ENCODE data around the gene RPS6KA5. TPM values are rescaled to one million over a fixed set of nuclear protein-coding genes. Genes with fewer than 3 reads are reported as not detected.
A peak's percentile ranks its signal among the peaks of the same experiment; 100 is the strongest.
"Not testable (repeated sequence)": the region's sequence is repeated elsewhere in the genome, so short reads cannot be mapped to it uniquely, and the experiment has no call there.

Gene RPS6KA5
- total RNA-seq, 1 donor from 2014 or later, result 14.6 TPM

DNA sequence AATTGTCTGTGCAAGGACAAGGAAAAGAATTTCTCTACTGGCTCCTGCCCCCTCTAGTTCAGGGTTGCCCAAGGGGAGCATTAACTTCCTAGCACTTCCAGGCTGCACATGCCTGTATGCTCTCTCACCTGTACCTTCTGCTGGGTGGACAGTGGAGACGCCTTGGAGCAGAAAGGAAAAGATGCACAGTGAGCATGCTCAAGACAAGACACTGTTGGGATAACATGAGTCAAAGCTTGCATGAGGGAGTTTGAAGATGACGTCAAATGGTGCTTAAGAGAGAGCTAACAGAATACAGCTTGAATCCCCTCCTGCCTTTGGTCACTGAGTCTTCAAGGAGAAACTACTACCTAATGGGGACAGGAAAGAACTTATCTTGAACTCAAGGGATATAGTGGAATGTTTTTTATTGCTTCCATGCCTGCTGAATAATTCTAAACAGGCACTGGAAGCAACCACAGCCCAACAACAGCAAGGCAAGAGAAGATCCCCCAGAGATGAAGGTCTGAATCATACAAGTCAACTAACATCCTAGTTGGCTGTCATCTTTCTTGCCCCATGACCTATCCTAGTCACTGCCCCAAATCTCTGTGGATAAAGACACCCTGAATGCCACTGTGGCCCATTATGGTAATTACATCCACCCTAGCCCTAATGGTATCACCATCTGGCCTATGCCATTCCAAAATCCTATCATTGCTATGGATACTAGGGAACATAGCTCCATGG lies 23.5 kb downstream of the RPS6KA5 start:
- ATAC-seq (ENCODE audit: poor library complexity) (no peak), DNase-seq (no peak)
- intact Hi-C loops (cut with DNase I), result no loop called here

DNA sequence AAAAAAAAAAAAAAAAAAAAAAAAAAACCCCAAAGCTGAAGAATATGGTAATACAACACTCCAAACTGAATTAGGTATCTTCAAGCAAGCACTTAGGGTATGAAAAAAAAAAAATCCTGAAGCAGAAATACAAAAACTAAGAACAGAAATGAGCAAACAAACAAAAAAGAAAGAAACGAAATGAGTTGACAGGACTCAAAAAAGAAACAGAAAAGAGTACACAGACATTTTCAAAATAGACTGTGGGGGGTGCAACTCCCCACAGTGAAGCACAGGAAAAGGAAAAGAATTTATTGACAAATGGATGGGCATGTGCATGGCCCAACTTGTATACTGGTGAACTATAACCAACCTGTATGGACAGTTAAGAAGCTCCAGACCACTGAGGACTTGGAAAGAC lies 24.6 kb downstream of the RPS6KA5 start:
- ATAC-seq (ENCODE audit: poor library complexity) (no peak), DNase-seq (no peak)
- intact Hi-C loops (cut with DNase I), result no loop called here

DNA sequence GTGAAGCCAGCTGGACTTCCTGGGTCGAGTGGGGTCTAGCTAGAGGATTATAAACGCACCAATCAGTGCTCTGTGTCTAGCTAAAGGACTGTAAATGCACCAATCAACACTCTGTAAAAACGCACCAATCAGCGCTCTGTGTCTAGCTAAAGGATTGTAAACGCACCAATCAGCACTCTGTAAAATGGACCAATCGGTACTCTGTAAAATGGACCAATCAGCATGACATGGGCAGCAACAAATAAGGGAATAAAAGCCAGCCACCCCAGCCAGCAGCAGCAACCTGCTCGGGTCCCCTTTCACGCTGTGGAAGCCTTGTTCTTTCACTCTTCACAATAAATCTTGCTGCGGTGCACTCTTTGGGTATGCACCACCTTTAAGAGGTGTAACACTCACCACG lies 26.1 kb downstream of the RPS6KA5 start:
- ATAC-seq (ENCODE audit: poor library complexity); intact Hi-C loops (cut with DNase I); DNase-seq: not testable (repeated sequence)

- intact Hi-C loops (cut with DNase I), result no loop called here
- no peak for ATAC-seq (ENCODE audit: poor library complexity)
Measured at GRCh38 chr14:91032248-91032647, 28.2 kb downstream of the RPS6KA5 start.

GRCh38 chr14:91031666-91032065 lies 28.8 kb downstream of the RPS6KA5 start:
- intact Hi-C loops (cut with DNase I), result no loop called here
- DNase-seq (no peak), ATAC-seq (ENCODE audit: poor library complexity) (no peak)

More at GRCh38 chr14:91032248-91032647, 28.2 kb downstream of the RPS6KA5 start:
- DNase-seq, result no peak

DNA sequence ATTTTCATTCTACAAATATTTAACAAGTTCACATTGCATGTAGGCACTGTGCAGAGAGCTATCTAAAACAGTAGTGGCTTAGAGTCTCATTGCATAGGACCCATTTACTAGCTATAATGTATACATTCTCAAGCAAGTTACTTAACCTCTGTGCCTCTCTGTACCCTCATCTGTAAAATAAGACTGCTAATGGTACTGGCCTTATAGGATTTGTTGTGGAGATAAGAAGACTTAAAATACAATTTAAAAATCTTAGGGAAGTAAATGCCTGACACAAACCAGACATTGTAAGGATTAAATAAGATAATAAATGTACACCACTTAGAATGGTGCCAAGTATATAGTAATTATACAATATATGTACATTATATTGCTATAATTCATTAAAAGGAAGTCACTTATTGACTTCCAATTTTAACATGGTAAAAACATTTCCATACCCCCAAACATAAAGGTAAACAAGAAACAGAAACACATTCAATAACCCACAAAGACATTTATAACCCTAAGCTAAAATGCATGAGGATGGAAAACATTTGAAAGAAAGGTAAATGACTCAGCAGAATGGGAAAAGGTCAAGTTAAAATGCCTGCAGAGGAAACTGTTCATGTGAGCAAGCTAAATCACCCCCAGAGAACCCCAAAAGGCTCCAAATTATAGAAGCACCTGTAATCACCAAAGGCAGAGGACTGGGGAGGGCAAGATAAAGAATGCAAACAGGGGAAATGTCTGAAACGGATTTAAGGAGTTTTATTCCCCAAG lies 30.8 kb downstream of the RPS6KA5 start:
- intact Hi-C loops (cut with DNase I), result no loop called here
- no peak for ATAC-seq (ENCODE audit: poor library complexity)

DNA sequence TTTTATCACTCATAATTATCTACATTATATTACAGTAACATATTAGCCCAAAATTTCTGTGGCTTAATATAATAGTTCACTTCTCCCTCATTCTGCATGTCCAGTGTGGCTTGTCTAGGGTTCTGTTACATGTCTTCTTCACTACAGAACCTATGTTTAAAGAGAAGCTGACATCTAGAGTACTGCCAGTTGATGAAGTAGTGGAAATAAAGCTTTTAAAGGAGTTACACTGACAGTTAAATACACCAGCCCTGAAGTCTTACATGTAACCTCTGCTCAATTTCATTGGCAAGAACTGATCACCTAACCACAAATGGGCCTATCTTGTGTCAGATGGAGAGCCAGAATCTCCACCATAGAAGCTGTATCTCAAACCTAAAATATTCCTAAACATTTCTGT lies 32.9 kb downstream of the RPS6KA5 start:
- no peak for DNase-seq
- ATAC-seq (ENCODE audit: poor library complexity), result no peak
- intact Hi-C loops (cut with DNase I), result no loop called here

More for the DNA sequence above, 30.8 kb downstream of the RPS6KA5 start:
- DNase-seq, result no peak

- intact Hi-C loops (cut with DNase I); ATAC-seq (ENCODE audit: poor library complexity): not testable (repeated sequence)
Measured at GRCh38 chr14:91022622-91023028, 37.8 kb downstream of the RPS6KA5 start.

GRCh38 chr14:91021991-91022621 lies 38.3 kb downstream of the RPS6KA5 start:
- DNase-seq (no peak), ATAC-seq (ENCODE audit: poor library complexity) (no peak)
- intact Hi-C loops (cut with DNase I), result no loop called here

More at GRCh38 chr14:91022622-91023028, 37.8 kb downstream of the RPS6KA5 start:
- DNase-seq, result not testable (repeated sequence)

DNA sequence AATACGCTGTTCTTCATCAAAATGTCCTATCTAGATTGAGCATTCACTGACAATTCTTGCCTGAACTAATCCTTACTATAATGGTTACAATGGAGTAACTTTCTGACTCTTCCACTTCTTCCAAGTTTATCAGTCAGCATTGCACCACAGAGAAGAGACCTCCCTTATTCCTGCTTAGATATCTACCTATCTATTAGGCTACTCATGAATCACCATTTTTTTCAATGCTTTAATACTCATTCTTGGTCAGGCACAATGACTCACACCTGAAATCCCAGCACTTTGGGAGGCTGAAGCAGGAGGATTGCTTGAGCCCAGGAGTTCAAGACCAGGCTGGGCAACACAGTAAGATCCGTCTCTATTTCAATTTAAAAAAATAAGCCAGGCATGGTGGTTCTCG lies 39.3 kb downstream of the RPS6KA5 start:
- DNase-seq (no peak), ATAC-seq (ENCODE audit: poor library complexity) (no peak)
- intact Hi-C loops (cut with DNase I), result no loop called here

DNA sequence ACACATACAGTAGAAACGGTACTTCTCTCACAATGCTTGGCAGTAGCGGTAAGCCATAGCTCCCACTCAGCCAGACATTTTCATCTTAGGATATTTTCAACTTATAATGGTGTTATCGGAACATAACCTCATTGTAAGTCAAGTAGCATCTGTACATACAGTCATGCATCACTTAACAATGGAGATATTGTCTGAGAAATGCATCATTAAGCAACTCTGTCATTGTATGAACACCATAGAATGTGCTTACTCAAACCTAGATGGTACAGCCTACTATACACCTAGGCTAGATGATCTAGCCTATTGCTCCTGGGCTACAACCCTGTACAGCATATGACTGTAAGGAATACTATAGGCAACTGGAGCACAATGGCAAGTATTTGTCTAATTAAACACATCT lies 40.8 kb downstream of the RPS6KA5 start:
- ATAC-seq (ENCODE audit: poor library complexity) (no peak), DNase-seq (no peak)
- intact Hi-C loops (cut with DNase I), result no loop called here

- intact Hi-C loops (cut with DNase I), result no loop called here
- no peak for ATAC-seq (ENCODE audit: poor library complexity)
- DNase-seq, result no peak
Measured at GRCh38 chr14:91018481-91018880, 42.0 kb downstream of the RPS6KA5 start.

- peak; percentile 53 for ATAC-seq (ENCODE audit: poor library complexity)
- intact Hi-C loops (cut with DNase I), result no loop called here
Measured at GRCh38 chr14:91016800-91017410, 43.5 kb downstream of the RPS6KA5 start.

DNA sequence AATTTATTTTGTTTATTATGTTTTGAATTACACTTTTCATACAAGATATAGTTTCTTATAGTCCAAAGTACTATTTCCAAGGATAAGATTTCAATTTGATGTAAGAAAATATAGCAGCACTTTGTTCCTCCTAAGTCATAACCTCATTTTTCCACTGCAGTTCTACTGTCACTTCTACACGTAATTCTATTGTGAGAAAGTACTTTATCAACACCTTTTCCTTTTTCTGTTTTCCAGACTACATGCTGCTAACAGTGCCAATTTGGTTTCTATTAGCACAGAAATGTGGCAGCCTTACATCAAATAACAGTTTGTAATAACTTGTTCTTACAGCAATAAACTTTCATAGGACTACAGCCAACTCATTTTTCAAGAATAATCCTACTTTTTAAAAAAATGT lies 45.0 kb downstream of the RPS6KA5 start:
- intact Hi-C loops (cut with DNase I), result no loop called here
- DNase-seq (no peak), ATAC-seq (ENCODE audit: poor library complexity) (no peak)

More at GRCh38 chr14:91016800-91017410, 43.5 kb downstream of the RPS6KA5 start:
- DNase-seq, result no peak

GRCh38 chr14:91012045-91012444 lies 48.4 kb downstream of the RPS6KA5 start:
- intact Hi-C loops (cut with DNase I), result no loop called here
- no peak for ATAC-seq (ENCODE audit: poor library complexity)
- no peak for DNase-seq

DNA sequence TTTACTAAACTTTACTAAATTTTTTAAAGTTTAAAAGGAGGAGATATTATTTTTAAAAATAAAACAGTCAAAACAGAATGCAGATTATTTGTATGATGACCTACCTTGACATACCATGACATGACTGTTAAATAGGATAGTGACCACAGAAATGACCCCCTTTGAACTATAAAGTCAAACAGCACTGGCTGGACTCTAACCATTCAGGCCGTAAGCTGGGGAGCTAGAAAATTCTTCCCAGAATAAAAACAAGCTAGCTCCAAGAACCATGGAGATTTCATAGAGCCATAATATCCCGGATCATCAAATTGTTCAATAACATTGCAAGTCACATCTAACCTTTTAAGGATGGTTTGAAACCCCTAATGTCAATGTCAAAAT lies 50.3 kb downstream of the RPS6KA5 start:
- ATAC-seq (ENCODE audit: poor library complexity) (no peak), DNase-seq (no peak)
- intact Hi-C loops (cut with DNase I), result no loop called here

- ATAC-seq (ENCODE audit: poor library complexity) (peak; percentile 66), DNase-seq (no peak)
- intact Hi-C loops (cut with DNase I), result no loop called here
Measured at GRCh38 chr14:91009501-91010152, 50.8 kb downstream of the RPS6KA5 start.

- ATAC-seq (ENCODE audit: poor library complexity), result peak; percentile 76
- intact Hi-C loops (cut with DNase I), result no loop called here
- no peak for DNase-seq
Measured at GRCh38 chr14:91008759-91009409, 51.6 kb downstream of the RPS6KA5 start.

Data from Right ventricle myocardium superior (tissue), 1 donor.